HG02763 (cell line): ENCODE measurements around the gene MEGF11.

Experiments used
- ATAC-seq: cut with Tn5 transposase; IDR thresholded peaks from one replicate; pipeline ENCODE4 v1.9.1; 2021; ENCODE audit warnings: mild to moderate bottlenecking, moderate library complexity; ENCODE audit not compliant: unreplicated experiment

MEGF11 gene

DNA sequence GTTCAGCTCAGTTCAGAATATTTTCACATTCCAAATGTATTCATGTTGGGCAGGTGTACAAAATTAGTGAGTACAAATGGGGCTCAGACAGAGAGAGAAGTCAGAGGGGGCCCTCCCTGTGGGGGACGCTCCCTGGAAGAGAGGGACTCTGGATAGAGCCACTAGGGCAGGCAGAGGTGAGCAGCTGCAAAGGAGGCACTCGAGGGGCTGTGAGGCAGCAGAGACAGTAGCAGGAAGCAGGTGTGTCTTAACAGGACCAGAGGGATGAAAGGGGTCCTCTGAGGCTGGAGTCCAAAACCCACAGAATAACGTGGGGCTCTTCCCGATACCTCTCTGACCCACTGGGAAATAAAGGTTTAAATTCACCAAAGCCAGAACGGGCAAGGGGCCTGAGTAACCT is 127.1 kb downstream of the MEGF11 start:
- no peak for ATAC-seq

DNA sequence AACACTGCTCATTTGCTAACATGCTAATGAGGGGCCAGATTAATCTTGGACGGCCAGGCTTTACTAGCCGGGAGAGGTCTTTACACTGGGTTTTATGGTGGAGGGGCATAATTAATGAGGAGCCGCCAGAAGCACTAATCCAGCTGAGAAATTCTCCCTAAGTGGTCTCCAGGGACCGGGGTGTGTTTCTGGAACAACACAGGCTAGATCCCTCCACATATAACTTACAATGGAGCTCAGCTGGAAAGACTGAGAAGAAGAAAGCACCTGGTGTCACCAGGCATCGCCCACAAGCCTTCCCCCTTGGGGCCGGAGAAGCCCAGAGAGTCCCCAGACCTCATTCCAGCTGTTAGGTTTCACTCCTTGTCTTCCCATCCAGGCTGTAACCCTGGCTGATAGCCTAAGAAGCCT is 127.5 kb downstream of the MEGF11 start:
- ATAC-seq = no peak

DNA sequence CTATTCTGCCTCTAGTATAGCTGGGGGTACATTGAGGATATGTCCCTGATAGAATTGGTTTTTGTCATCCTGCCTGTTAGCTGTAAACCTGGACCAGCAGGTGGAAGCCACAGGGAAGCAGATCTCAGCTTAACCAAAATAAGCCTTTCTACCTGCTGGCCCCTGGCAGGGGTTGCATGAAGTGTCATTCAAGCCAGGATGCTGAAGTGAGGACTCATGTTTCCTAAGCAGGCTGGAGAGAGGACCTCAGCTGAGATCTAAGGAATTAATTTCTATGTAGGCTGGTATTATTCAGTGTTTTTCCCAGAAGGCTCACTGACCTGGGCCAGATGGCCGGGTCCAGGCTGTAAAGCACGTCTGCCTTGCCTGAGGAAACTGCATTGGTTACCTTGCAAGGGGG is 128.9 kb downstream of the MEGF11 start:
- no peak for ATAC-seq

DNA sequence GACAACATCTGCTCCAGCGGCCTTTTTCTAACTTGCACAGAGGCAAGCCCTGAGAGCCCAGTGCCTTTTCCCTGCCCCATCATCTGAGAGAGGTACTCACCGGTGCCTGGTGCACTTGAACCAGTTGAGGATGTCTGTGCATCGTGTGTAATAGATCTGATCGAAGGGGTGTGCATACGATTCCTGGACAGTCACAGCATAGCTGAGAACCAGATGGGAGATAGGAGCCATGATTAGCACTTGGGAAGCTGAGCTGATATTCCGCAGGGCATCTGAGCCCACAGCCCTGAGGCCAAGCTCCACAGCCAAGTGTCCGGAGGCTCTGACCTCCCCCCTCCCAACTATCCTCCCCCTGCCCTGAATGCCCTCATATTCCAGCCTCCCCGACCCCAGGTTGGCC is 129.8 kb downstream of the MEGF11 start:
- ATAC-seq = no peak

DNA sequence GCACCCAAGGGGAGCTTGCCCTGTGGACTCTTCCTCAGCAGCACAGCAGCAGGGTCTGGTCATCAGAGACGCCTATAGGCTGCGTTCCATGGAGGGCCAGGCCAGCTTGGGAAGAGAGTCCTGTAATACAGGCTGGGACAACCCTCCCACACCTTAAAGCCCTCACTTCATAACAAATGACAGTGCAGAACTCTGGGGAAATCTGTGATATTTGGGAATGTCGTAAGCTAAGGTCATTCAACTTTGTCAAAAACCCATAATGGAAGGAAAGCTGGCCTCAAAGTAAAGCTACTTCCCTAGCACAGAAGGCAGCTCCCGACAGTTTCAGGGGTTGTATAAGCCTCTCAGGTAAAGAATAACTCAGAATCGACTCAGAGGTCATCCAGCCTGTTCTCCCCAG is 133.1 kb downstream of the MEGF11 start:
- no peak for ATAC-seq

DNA sequence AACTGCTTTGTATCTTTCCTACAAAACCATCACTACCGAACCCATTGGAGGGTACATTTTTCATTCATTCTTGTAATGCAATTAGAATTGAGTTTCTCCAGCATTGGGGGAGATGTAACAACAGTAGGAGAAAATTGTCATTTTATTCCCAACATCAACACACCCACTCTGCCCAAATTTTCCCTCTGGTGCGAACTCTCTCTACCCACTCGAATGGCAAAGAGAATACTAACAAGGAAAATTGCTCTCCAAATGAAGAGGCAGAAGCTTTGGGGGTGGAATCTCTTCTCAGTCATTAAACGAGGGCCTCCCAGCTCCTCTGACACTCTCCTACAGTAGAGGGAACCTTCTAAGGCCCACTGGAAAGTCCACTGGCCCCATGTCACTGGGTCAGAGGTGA is 135.7 kb downstream of the MEGF11 start:
- ATAC-seq = no peak

DNA sequence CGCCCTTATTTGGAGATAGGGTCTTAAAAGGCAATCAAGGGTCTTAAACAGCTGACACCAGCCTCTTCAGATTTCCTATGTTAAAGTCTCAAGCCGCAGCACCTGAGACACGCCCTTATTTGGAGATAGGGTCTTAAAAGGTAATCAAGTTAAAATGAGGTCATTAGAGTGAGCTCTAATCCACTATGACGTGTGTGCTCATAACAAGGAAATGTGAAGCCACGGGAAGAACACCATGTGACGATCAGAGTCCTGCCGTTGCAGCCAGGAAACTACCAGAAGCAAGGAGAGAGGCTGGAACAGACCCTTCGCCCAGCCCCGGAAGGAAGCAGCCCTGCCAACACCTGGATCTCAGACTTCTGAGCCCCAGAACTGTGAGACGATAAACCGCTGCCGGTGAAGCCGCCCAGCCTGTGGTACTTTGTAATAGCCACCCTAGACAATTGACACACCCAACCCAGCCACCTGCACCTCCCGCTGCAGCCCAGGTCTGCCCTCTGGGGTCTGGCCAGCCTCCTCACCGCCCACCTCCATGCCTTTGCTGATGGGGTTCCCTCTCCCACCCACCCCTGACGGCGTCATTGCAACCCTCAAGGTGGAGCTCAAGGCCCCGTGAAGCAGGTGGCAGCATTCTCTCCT is 137.9 kb downstream of the MEGF11 start:
- ATAC-seq = no peak

DNA sequence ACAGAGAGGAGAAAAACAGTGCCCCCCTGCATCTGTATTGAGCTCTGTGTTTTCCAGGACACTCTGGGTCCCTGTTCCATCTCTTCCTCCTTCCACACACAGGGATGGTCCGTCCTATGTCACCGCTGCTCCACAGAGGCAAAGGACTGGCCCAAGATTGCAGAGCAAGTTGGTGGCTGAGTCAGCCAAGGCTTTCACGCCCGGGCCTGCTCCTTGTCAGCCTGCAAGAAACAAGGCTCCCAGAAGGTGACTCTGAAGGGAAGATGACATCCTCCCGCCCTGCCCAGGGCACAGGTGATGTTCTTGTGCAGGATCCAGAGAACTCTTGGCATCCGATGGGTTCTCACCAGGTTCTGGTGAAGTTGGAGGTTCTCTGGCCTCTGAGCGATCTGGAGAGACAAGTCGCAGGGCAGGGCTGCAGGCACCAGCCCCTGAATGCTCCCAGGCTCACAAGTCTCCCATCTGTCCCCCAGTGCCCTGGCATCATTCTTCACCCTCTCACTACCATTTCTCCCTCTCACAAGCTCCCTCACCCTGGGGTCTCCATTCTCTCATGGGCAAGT is 138.6 kb downstream of the MEGF11 start:
- no peak for ATAC-seq

DNA sequence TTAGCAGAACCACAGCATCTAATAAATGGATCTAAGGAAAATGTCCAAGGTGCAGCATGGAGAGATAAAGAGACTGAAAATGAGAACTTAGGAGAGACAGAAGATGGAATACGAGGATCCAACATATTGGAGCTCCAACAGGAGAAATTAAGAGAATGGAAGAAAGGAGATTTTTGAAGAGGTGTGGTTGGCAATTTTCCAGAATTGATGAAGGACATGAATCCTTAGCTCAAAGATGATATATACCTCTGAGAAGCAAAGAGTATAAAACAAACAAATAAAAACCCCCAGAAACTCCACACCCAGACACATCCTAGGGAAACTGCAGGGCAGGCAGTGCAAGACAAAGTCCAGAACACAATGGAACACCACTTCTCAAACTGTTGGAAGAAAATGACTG is 141.2 kb downstream of the MEGF11 start:
- no peak for ATAC-seq

DNA sequence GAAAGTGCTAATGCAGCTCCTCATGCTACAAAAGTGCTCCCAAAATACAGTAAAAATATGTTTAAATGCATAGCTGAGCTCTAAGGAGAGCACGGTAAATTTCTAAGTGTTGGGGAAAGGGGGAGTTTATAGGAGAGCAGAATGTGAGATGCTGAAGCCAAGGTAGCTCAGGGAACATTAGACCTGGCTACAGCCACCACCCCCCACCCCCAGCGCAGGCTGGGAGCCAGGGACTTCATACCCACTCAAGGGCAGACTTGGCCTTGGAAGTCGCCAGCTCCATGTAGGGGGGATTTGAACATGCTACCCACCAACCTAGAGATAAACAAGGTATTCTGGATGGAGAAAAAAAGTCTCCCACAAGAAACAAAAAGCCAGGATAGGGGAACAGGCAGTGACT is 142.2 kb downstream of the MEGF11 start:
- ATAC-seq = no peak

DNA sequence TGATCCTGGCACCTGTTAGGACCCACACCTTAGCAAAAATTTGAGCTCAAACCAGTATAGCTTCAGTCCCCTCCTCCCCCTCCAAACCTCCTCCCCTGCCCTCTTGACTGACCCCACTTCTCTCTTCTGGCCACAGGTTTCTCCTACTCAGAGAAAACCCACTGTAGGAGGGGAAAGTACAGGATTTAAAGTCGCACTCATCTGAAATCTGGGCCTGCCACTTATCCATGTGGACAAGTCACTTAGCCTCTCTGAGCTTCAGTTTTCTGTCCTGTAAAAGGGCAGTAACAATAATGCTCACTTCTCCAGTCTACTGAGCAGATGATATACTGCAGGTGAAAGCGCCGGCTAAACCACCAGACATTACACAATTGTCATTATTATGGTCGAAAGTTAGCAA is 142.7 kb downstream of the MEGF11 start:
- no peak for ATAC-seq

DNA sequence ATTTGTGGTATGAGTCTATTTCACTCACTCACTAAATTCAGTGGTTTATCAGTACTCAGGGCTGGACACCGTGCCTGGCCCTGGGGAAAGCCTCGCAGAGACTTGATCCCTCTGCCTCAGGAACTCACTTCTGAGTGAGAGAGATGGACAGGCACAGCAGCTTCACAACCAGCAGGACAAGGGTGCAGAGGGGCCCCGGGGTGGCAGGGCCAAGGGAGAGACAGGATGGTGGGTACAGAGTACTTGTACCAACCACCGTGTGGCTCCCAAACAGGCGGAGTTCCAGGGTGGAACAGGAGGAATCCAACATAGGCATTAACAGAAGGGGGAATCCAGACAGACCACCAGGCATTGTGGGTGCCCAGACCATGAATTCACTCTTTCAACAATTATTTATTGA is 143.7 kb downstream of the MEGF11 start:
- ATAC-seq = no peak

DNA sequence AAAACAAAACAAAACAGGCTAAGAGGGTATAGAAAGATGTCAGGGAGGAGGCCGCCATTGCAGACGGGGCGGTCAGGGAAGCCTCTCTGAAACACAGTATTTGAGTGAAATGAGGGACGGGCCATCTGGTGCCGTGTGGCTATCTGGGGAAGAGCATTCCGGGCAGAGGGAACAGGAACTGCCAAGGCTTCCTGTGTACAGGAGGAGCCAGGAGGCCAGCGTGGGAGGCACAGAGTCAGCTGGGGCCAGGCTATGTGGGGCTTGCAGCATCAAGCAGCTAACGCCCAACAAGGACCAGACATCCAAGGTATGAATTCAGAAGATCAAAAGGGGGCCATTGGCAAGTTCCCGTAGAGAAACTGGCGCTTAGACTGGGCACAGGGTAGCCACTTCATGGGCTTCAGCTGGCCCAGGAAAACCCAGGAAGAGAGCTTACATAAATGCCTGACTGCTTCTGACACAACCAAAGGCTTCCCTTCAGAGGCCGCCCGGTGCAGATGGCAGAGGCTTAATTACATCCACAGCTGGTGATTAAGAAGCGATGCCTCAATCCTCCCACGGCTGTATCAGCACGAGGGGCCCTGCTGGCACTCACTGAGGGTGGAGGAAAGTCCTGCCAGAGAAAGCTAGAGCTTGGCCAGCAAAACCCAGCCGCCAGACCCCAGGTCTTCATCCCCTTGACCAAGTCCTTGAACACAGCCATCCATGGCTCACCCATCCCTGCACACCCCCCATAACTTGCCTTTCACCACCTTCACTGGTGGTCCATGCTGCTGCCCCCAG is 144.9 kb downstream of the MEGF11 start:
- no peak for ATAC-seq

DNA sequence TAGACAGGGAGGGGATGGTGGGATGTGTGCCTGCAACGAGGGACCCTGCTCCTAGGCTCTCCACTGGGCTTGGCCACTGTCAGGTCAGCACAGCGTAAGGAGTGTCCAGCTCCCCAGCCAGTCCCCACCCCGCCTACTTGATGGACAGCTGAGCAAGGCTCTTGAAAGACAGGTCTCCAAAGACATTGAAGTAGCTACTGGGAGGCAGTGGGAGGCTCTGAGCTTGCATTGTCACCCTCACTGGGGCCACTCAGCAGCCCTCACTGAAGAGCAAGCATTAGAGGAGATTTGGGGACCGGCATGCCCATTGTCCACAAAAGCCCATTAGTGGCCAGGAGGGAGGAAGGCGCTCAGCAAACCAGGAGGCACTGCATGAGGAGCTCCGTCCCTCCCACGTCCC is 146.5 kb downstream of the MEGF11 start:
- ATAC-seq = no peak

DNA sequence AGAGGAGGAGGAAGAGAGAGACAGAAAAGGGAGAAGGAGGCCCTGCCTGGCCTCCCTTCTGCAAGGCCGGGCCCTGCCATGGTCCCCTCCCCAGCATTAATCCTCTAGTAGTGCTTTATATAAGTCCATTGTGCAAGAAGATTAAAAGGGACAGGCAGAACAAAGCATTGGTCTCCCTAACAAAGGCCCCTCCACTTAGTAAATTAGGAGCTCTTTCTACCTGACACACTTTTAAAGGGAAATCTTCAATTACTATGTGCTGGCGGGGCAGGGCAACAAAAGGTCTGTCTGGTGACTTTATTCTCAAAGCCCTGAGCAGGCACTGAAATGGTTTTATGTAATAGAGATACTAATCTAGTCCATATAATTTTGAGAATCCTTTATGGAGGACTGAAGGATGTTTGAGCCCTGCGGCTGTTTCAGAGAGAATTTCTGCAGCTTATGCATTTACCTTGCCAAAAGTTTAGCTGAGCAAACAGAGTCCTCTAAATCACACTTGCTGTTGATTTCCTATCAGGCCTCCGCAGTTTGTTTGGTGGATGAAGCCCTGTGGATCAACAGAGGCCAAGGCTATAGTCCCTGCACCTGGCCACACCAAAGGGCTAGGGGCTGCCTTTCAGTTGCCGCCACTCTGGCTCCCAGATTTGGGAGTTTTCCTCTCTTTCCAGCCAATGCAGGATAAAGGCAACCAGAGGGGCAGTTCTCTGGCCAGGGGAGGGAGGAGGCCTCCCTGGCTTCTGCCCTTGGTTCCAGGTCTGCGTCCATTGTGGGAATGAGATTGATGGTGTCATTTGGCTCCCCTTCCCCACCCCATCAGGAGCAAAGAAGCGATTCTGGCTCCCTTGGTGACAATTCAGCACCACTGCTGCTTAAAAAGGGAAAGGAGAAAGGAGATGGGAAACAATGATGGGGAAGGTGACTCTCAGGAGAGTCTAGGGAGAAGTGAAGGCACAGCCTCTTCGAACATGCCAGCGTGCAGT is 148.0 kb downstream of the MEGF11 start:
- no peak for ATAC-seq

DNA sequence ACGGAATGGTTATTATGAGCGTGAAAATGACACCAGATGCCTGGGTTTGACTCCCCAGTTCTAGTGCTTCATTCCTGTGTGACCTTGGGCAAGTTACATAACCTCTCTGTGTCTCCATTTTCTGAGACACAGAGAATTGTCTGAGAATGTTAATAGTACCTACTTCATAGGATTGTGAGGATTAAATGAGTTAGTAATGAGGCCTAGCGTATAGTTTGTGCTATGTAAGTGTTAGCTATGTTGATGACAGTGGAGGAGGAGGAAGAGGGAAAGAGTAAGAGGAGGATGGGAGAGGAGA is 150.3 kb downstream of the MEGF11 start:
- no peak for ATAC-seq

DNA sequence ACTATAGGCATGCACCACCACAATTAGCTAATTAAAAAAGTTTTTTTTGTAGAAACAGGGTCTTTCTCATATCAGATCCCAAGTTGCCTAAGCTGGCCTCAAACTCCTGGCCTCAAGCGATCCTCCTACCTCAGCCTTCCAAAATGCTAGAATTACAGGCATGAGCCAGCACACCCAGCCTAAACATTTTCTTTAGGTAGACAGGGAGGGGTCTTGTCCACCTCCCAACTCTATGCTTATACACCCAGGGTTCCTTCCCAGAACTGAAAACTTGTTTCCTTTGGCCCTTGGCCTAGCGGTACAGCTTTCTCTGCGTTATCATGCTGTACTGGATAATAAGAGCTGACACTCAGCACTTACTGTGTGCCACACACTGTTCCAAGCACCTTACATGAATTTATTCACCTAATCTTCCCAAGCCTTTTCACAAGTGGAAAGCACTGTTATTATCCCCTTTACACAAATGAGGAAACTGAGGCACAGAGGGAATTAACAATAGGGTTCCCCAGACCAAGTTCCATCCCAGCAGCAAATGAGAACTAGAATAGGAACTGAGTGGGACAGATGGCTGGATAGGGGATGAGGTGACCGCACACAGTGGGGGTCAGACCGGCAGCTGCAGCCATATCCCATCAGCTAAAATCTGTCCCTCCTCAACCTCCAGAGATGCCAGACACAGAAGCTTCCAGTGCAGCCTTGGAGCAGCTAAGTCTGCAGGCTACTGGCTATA is 150.8 kb downstream of the MEGF11 start:
- no peak for ATAC-seq

DNA sequence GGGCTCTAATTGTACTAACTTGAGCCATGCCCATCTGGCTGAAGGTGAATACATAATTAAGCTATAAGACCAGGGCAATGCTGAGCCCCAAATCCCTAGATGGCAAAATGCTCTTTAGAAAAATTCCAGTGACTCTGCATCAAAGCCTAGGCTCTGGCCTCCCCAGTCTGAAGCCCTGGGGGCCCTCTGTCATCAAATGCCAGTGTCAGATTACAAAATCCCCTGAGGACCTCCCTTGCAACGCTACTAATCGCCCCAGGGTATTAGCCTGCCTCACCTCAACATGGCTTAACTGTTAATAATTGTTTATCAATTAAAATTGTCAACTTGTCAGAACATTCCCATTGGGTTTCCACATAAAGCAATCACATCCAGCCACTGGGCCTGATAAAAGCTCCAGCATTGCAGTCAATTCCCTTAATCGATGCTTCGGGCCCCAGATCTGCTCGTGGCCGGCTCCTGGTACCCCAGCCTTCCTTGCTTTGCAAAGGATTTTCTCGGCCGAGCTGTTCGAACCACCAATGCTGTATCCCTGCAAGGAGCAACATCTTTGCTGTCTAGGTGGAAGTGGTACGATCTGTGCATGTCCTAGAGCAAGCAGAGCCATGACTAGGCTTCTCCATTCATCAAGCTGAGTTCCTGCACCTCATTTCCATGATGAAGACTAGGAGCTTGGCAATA is 151.7 kb downstream of the MEGF11 start:
- no peak for ATAC-seq

DNA sequence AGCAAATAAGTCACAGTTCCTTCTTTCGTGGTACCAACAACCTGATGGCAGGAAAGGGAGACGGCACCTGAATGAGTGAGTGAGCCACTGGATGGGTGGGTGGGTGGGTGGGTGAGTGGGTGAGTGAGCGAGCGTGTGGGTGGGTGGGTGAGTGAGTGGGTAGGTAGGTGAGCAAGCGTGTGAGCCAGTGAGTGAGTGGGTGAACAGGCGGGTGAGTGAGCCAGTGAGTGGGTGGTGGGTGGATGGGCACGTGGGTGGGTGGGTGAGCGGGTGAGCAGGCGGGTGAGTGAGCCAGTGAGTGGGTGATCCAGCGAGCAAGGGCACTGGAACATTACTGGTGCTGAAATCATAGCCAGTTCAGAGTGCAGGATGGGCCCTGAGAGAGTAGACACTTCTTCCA is 152.8 kb downstream of the MEGF11 start:
- ATAC-seq = no peak

DNA sequence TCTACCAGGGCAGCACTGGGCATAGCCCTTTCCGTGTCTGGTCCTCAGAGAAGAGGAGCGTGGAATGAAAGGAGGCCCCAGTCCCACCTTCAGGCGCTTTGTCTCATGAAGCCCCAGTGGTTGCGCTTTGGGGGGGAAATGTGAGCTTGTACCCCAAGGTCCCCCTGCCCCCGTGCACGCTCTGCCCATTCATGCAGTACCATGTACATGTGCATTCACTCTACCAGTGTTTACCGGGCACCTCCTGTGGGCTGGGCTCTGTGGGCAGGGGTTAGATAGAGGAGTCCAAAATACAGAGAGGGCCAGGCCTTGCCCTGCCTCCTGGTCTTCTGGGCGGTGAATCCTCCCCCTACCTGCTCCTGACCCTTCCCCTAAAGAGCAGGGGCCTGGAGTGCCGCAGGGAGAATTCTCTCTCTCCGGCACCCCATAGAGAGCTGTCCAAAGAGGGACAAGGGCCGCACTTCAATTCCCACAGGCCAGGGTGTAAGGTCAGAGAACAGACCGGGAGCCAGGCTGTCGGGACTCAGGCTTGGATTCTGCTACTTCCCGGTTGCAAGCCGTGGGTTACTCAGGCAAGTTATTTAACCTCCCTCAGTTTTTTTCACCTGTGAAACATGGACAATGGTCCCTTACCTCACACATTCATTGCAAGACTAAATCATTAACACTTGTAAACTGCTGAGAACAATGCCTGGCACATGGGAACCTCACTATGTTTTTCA is 153.4 kb downstream of the MEGF11 start:
- no peak for ATAC-seq
